Fibroblast of peridontal ligament (primary cell): ENCODE data around the gene TRIM48.
"Not testable (repeated sequence)": the region's sequence is repeated elsewhere in the genome, so short reads cannot be mapped to it uniquely, and the experiment has no call there.

Experiments
- DNase-seq: peaks from one replicate; pipeline ENCODE4 v3.0.0-alpha.2; 2010; ENCODE audit errors: extremely low read depth

The TRIM48 gene

GRCh38 chr11:55261855-55262254, at the start of gene TRIM48:
Gene TRIM48, plus strand, starts transcription at chr11:55262155. Its CDS starts 113 bp downstream, at chr11:55262268.
- DNase-seq, result not testable (repeated sequence)

- DNase-seq, result not testable (repeated sequence)
These were observed 23.6 kb upstream of the TRIM48 start for GRCh38 chr11:55238316-55238715.

- DNase-seq, result no peak
These were observed 1.1 kb downstream of the TRIM48 start for GRCh38 chr11:55263081-55263480.
